ENCODE data around the gene SCAPER. TPM values are rescaled to one million over a fixed set of nuclear protein-coding genes. Genes with fewer than 3 reads are reported as not detected.

SCAPER gene
- total RNA-seq, 1 donor, result 8.3 TPM

DNA sequence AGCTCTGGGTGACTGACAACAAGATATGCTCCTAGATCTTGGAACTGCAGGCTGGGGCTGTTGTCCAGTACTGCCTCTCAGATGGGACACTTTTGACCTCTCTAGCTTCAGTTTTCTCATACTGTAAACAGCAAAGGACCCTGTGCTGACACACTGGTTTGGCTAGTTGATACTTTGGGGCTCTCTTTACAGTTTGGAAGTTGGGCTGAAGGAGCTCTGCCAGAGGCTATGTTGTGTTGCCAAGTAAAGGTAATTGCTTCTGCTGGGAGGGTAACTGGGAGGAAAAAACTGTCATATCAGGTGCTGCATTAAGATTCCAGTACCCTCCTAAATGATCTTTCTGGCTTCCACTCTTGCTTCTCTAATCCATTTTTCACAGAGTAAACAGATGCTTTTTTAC, 514.6 kb downstream of the SCAPER start:
- no peaks in the 10 kb centered on the region for H3K4me1 ChIP-seq (ENCODE audit: insufficient read depth, low read length)
- H4K20me1 ChIP-seq (ENCODE audit: insufficient read depth, low read length), result no peaks in the 10 kb centered on the region
- H3K27me3 ChIP-seq (ENCODE audit: insufficient read depth, low read length), result no peaks in the 10 kb centered on the region
- H3K27ac ChIP-seq (ENCODE audit: low read depth, low read length), result no peak overlapping the region
- no peaks in the 10 kb centered on the region for H3K9me3 ChIP-seq (ENCODE audit: low read depth, low read length)
- H3K4me3 ChIP-seq (ENCODE audit: insufficient read depth, low read length), result no peak overlapping the region
- H3K36me3 ChIP-seq (ENCODE audit: insufficient read depth, low read length), result no peaks in the 10 kb centered on the region
- H3K4me2 ChIP-seq (ENCODE audit: insufficient read depth, low read length), result no peak overlapping the region
- TF ChIP-seq, protein P1, sequence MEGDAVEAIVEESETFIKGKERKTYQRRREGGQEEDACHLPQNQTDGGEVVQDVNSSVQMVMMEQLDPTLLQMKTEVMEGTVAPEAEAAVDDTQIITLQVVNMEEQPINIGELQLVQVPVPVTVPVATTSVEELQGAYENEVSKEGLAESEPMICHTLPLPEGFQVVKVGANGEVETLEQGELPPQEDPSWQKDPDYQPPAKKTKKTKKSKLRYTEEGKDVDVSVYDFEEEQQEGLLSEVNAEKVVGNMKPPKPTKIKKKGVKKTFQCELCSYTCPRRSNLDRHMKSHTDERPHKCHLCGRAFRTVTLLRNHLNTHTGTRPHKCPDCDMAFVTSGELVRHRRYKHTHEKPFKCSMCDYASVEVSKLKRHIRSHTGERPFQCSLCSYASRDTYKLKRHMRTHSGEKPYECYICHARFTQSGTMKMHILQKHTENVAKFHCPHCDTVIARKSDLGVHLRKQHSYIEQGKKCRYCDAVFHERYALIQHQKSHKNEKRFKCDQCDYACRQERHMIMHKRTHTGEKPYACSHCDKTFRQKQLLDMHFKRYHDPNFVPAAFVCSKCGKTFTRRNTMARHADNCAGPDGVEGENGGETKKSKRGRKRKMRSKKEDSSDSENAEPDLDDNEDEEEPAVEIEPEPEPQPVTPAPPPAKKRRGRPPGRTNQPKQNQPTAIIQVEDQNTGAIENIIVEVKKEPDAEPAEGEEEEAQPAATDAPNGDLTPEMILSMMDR (IDR thresholded peaks at IDR 0.05; ENCODE audit: extremely low read depth, low read depth, low read length), result no peak
- no peak for DNase-seq (ENCODE audit: insufficient read length, low spot score, missing footprints)
- H3K79me2 ChIP-seq (ENCODE audit: insufficient read depth, low read length), result no peaks in the 10 kb centered on the region
- H2AFZ ChIP-seq (ENCODE audit: low read length), result no peak overlapping the region

DNA sequence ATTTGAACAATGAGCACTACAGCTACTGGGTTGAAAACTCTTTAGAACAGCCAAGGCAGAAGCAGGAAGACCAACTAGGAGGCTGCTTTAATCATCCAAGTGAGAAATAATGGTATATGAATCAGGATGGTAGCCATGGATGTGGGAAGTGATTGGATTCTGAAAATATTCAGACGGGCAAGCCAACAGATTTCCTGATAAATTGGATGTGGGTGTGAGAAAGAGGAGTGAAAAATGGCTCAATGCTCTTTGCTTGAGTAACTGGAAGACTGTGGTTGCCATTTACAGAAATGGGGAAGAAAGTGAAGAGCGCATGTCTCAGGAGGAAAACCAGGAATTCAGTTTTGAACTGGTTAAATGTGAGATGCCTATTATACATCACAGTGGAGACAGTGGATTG, 518.2 kb downstream of the SCAPER start:
- H3K4me3 ChIP-seq (ENCODE audit: insufficient read depth, low read length), result no peak overlapping the region
- TF ChIP-seq, protein P1 (IDR thresholded peaks at IDR 0.05; ENCODE audit: extremely low read depth, low read depth, low read length), result no peak

DNA sequence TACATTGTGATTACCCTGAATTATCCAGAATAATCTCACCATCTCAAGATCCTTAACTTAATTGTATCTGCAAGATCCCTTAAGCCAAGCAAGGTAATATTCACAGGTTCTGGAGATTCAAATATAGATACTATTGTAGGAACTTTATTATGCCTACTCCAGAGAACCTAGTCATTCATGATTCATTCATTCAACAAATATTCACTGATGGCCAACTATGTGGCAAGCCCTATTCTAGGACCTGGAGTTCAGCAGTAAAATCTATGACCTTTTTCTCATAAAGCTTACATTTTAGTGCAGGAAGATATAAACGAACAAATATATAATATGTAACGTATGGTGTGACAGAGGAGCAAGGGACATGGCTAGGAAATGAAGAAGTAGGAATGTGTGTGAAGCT, 519.0 kb downstream of the SCAPER start:
- H3K4me2 ChIP-seq (ENCODE audit: insufficient read depth, low read length), result no peak overlapping the region
- no peaks in the 10 kb centered on the region for H3K36me3 ChIP-seq (ENCODE audit: insufficient read depth, low read length)
- H3K27me3 ChIP-seq (ENCODE audit: insufficient read depth, low read length), result no peaks in the 10 kb centered on the region
- no peaks in the 10 kb centered on the region for H3K4me1 ChIP-seq (ENCODE audit: insufficient read depth, low read length)
- no peak overlapping the region for H3K4me3 ChIP-seq (ENCODE audit: insufficient read depth, low read length)
- no peaks in the 10 kb centered on the region for H3K9me3 ChIP-seq (ENCODE audit: low read depth, low read length)
- H4K20me1 ChIP-seq (ENCODE audit: insufficient read depth, low read length), result no peaks in the 10 kb centered on the region
- H3K27ac ChIP-seq (ENCODE audit: low read depth, low read length), result no peak overlapping the region
- no peak overlapping the region for H2AFZ ChIP-seq (ENCODE audit: low read length)
- no peaks in the 10 kb centered on the region for H3K79me2 ChIP-seq (ENCODE audit: insufficient read depth, low read length)
- no peak for DNase-seq (ENCODE audit: insufficient read length, low spot score, missing footprints)
- TF ChIP-seq, protein P1 (IDR thresholded peaks at IDR 0.05; ENCODE audit: extremely low read depth, low read depth, low read length), result no peak

More for the DNA sequence above, 518.2 kb downstream of the SCAPER start:
- H3K27me3 ChIP-seq (ENCODE audit: insufficient read depth, low read length), result no peaks in the 10 kb centered on the region
- no peaks in the 10 kb centered on the region for H3K4me1 ChIP-seq (ENCODE audit: insufficient read depth, low read length)
- no peaks in the 10 kb centered on the region for H3K9me3 ChIP-seq (ENCODE audit: low read depth, low read length)
- no peak overlapping the region for H2AFZ ChIP-seq (ENCODE audit: low read length)
- H3K27ac ChIP-seq (ENCODE audit: low read depth, low read length), result no peak overlapping the region
- no peaks in the 10 kb centered on the region for H3K79me2 ChIP-seq (ENCODE audit: insufficient read depth, low read length)
- no peaks in the 10 kb centered on the region for H3K36me3 ChIP-seq (ENCODE audit: insufficient read depth, low read length)
- no peak overlapping the region for H3K4me2 ChIP-seq (ENCODE audit: insufficient read depth, low read length)
- no peaks in the 10 kb centered on the region for H4K20me1 ChIP-seq (ENCODE audit: insufficient read depth, low read length)
- no peak for DNase-seq (ENCODE audit: insufficient read length, low spot score, missing footprints)

DNA sequence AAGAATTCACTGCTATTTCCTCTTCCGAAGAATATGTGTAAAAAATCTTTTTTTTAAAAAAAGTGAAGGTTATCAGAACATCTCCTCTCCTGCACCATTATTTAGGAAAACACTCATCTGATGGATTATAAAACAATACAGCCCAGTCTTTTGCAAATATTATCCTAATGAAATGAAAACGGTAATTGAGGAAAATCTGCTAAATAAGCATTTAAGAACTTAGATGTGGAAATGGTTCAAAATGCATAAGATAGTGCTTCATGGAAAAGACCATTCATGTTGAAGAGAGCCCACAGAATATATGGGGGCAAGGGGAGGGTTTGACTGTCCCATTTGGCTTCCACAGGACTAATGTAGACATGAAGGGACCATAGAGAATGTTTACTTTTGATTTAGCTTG, 520.7 kb downstream of the SCAPER start:
- H3K4me3 ChIP-seq (ENCODE audit: insufficient read depth, low read length), result no peak overlapping the region
- TF ChIP-seq, protein P1 (IDR thresholded peaks at IDR 0.05; ENCODE audit: extremely low read depth, low read depth, low read length), result no peak
- no peak overlapping the region for H3K4me2 ChIP-seq (ENCODE audit: insufficient read depth, low read length)
- H4K20me1 ChIP-seq (ENCODE audit: insufficient read depth, low read length), result no peaks in the 10 kb centered on the region
- no peaks in the 10 kb centered on the region for H3K9me3 ChIP-seq (ENCODE audit: low read depth, low read length)
- no peaks in the 10 kb centered on the region for H3K79me2 ChIP-seq (ENCODE audit: insufficient read depth, low read length)
- peaks cover 2% of the 10 kb centered on the region for H3K4me1 ChIP-seq (ENCODE audit: insufficient read depth, low read length)
- DNase-seq (ENCODE audit: insufficient read length, low spot score, missing footprints), result no peak
- no peak overlapping the region for H2AFZ ChIP-seq (ENCODE audit: low read length)
- H3K36me3 ChIP-seq (ENCODE audit: insufficient read depth, low read length), result no peaks in the 10 kb centered on the region
- no peak overlapping the region for H3K27ac ChIP-seq (ENCODE audit: low read depth, low read length)
- H3K27me3 ChIP-seq (ENCODE audit: insufficient read depth, low read length), result no peaks in the 10 kb centered on the region
